ENCODE measurements around the gene KIF22. TPM values are rescaled to one million over a fixed set of nuclear protein-coding genes. Genes with fewer than 3 reads are reported as not detected.

Gene KIF22
- total RNA-seq, 1 experiment from 2014 or later = 111 TPM

DNA sequence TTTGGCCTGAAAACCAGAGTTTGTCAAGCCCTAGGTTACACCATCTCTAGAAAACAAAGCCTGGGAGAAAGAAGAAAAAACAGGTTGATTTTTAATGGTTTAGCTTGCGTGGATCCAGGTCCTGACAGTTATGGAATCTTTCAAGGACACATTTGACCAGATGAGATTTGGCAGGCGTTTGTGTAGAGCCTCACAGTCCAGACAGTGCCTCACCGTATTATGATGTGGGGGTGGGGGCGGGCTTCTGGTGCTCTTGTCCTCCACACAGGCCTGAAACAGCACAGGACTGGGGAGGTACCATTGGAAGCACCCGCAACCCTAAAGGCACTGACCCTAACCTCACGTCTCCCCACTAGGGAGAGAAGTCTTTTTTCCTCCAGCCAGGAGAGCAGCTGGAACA, 49.3 kb downstream of the KIF22 start:
- intact Hi-C loops (cut with micrococcal nuclease; ENCODE audit: unreplicated experiment) = no loop called here
- no peaks in the 10 kb centered on the region; the same call in 1 of the 2 replicates for H3K36me3 ChIP-seq (ENCODE audit: control insufficient read depth, insufficient read depth, low read length)
- ChIA-PET POLR2A (no interaction called here), CTCF (interaction anchor here (0.7 kb wide), 1 partner anchor 8 kb away, joined by 9 read pairs; no protein-coding TSS in a partner anchor)
- no peaks in the 10 kb centered on the region for H3K4me1 ChIP-seq (ENCODE audit: control insufficient read depth, insufficient read depth, low read length)
- in situ Hi-C loops (cut with HindIII; ENCODE audit: low pct_unique_long_range_greater_than_20kb, low sequenced_read_pairs) = no loop called here
- no peaks in the 10 kb centered on the region for H3K9me3 ChIP-seq (ENCODE audit: control insufficient read depth, insufficient read depth, low read depth, low read length)
- ATAC-seq (no peak), DNase-seq (ENCODE audit: low read depth, low spot score) (no peak)
- H3K27me3 ChIP-seq (ENCODE audit: control insufficient read depth, insufficient read depth, low read length) = no peaks in the 10 kb centered on the region
- H3K27ac ChIP-seq (ENCODE audit: low read length) = no peak overlapping the region
- no TSS peak for BruUV-seq (replicated peaks)
- no peak for TF ChIP-seq POLR2AphosphoS5 (IDR thresholded peaks at IDR 0.05; ENCODE audit: low read depth, low read length)
- TF ChIP-seq, protein P1, sequence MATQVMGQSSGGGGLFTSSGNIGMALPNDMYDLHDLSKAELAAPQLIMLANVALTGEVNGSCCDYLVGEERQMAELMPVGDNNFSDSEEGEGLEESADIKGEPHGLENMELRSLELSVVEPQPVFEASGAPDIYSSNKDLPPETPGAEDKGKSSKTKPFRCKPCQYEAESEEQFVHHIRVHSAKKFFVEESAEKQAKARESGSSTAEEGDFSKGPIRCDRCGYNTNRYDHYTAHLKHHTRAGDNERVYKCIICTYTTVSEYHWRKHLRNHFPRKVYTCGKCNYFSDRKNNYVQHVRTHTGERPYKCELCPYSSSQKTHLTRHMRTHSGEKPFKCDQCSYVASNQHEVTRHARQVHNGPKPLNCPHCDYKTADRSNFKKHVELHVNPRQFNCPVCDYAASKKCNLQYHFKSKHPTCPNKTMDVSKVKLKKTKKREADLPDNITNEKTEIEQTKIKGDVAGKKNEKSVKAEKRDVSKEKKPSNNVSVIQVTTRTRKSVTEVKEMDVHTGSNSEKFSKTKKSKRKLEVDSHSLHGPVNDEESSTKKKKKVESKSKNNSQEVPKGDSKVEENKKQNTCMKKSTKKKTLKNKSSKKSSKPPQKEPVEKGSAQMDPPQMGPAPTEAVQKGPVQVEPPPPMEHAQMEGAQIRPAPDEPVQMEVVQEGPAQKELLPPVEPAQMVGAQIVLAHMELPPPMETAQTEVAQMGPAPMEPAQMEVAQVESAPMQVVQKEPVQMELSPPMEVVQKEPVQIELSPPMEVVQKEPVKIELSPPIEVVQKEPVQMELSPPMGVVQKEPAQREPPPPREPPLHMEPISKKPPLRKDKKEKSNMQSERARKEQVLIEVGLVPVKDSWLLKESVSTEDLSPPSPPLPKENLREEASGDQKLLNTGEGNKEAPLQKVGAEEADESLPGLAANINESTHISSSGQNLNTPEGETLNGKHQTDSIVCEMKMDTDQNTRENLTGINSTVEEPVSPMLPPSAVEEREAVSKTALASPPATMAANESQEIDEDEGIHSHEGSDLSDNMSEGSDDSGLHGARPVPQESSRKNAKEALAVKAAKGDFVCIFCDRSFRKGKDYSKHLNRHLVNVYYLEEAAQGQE (IDR thresholded peaks at IDR 0.05; ENCODE audit: insufficient read depth in 1 of 2, low read depth in 2 of 2, low read length in 1 of 2) = no peak
- TF ChIP-seq, protein P2, sequence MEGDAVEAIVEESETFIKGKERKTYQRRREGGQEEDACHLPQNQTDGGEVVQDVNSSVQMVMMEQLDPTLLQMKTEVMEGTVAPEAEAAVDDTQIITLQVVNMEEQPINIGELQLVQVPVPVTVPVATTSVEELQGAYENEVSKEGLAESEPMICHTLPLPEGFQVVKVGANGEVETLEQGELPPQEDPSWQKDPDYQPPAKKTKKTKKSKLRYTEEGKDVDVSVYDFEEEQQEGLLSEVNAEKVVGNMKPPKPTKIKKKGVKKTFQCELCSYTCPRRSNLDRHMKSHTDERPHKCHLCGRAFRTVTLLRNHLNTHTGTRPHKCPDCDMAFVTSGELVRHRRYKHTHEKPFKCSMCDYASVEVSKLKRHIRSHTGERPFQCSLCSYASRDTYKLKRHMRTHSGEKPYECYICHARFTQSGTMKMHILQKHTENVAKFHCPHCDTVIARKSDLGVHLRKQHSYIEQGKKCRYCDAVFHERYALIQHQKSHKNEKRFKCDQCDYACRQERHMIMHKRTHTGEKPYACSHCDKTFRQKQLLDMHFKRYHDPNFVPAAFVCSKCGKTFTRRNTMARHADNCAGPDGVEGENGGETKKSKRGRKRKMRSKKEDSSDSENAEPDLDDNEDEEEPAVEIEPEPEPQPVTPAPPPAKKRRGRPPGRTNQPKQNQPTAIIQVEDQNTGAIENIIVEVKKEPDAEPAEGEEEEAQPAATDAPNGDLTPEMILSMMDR (IDR thresholded peaks at IDR 0.05) = no peak
- no peak for TF ChIP-seq SIN3A (IDR thresholded peaks at IDR 0.05; ENCODE audit: borderline replicate concordance, insufficient read depth, low read depth, low read length)
- TF ChIP-seq TCF7L2 (IDR thresholded peaks at IDR 0.05; ENCODE audit: low read depth, low read length) = no peak
- no peak overlapping the region for H3K4me3 ChIP-seq (ENCODE audit: low read depth in 2 of 2, low read length in 2 of 2)

DNA sequence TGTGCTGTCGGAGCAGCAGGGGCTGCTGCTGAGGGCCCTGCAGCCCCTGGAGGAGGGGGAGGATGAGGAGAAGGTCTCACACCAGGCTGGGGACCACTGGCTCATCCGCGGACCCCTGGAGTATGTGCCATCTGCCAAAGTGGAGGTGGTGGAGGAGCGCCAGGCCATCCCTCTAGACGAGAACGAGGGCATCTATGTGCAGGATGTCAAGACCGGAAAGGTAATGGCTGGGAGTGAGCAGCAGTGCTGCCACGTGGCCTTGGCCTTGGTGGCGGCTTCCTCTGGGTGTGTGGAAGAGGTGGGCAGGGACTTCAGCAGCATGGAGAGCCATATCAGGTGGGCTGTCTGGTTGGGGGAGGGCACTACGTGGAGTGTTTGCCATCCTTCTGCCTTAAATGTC, 49.7 kb downstream of the KIF22 start:
- no peaks in the 10 kb centered on the region; the same call in 1 of the 2 replicates for H3K36me3 ChIP-seq (ENCODE audit: control insufficient read depth, insufficient read depth, low read length)
- in situ Hi-C loops (cut with HindIII; ENCODE audit: low pct_unique_long_range_greater_than_20kb, low sequenced_read_pairs) (no loop called here), intact Hi-C loops (cut with micrococcal nuclease; ENCODE audit: unreplicated experiment) (no loop called here)
- ChIA-PET CTCF (interaction anchor here (0.6 to 0.7 kb wide), 2 partner anchors 8 to 9 kb away, joined by 9 read pairs; no protein-coding TSS in a partner anchor), POLR2A (no interaction called here)
- H3K4me1 ChIP-seq (ENCODE audit: control insufficient read depth, insufficient read depth, low read length) = no peaks in the 10 kb centered on the region
- no peaks in the 10 kb centered on the region for H3K9me3 ChIP-seq (ENCODE audit: control insufficient read depth, insufficient read depth, low read depth, low read length)
- no peak overlapping the region for H3K4me3 ChIP-seq (ENCODE audit: low read depth in 2 of 2, low read length in 2 of 2)
- ATAC-seq (no peak), DNase-seq (ENCODE audit: low read depth, low spot score) (no peak)
- BruUV-seq (replicated peaks) = no TSS peak
- H3K27ac ChIP-seq (ENCODE audit: low read length) = no peak overlapping the region
- TF ChIP-seq, protein P2 (IDR thresholded peaks at IDR 0.05) = no peak
- TF ChIP-seq, protein P1 (IDR thresholded peaks at IDR 0.05; ENCODE audit: insufficient read depth in 1 of 2, low read depth in 2 of 2, low read length in 1 of 2) = no peak
- TF ChIP-seq TCF7L2 (IDR thresholded peaks at IDR 0.05; ENCODE audit: low read depth, low read length) (no peak), SIN3A (IDR thresholded peaks at IDR 0.05; ENCODE audit: borderline replicate concordance, insufficient read depth, low read depth, low read length) (no peak), POLR2AphosphoS5 (IDR thresholded peaks at IDR 0.05; ENCODE audit: low read depth, low read length) (no peak)
- H3K27me3 ChIP-seq (ENCODE audit: control insufficient read depth, insufficient read depth, low read length) = no peaks in the 10 kb centered on the region
